Bronchial epithelial cell (primary cell): ENCODE results near the gene EDEM3. TPM values are rescaled to one million over a fixed set of nuclear protein-coding genes. Genes with fewer than 3 reads are reported as not detected.

Source experiments
- DNase-seq: peaks from one replicate; pipeline ENCODE4 v3.0.0-alpha.2; 2010; ENCODE audit warnings: low read depth
- FAIRE-seq: peaks from 2 replicates; lab custom pipeline; 2011; peaks lifted over from hg19 to GRCh38; lab: Jason Lieb, UNC
- H3K27me3 ChIP-seq: 2 replicates; pipeline ENCODE4 v1.5.1; 2011; ENCODE audit warnings: low read length; ENCODE audit not compliant: control insufficient read depth, insufficient read depth
- H3K36me3 ChIP-seq: 2 replicates; pipeline ENCODE4 v1.5.1; 2011; ENCODE audit warnings: low read length; ENCODE audit not compliant: control insufficient read depth, insufficient read depth
- H3K4me3 ChIP-seq: 2 replicates; pipeline ENCODE4 v1.5.1; 2011; ENCODE audit warnings: mild to moderate bottlenecking, low read depth, low read length, control low read depth
- total RNA-seq: library from RNA; depleted of rRNA; stranded (reverse); fragments of >200 nt; gene quantifications from 2 replicates; pipeline ENCODE4 v1.2.1, GENCODE V29; 2014
- TF ChIP-seq, protein P1 (sequence below): IDR thresholded peaks from 2 replicates; pipeline ENCODE4 v1.5.1; 2011; ENCODE audit warnings: mild to moderate bottlenecking, moderate library complexity, low read length, control low read depth, inconsistent platforms; ENCODE audit not compliant: insufficient read depth, severe bottlenecking

Gene EDEM3
- total RNA-seq, 1 donor from 2014 or later, result 32.1 TPM

DNA sequence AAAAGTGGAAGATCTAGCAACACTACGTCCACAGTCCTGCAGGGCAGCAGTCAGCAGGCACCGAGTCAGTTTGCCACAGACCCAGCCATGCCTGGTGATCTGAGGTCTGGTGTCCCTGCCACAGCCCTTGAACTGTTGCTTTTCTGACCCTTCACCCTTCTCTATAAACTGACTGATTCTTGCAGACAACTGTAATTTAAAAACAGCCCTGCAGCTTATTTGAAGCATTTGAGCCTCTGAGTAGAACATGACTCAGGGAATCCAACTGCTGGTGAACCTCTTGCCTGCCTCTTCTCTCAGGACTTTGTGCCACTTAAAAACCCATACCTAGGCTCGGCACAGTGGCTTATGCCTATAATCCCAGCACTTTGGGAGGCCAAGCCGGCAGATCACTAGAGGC, 107.2 kb downstream of the EDEM3 start:
- TF ChIP-seq, protein P1, sequence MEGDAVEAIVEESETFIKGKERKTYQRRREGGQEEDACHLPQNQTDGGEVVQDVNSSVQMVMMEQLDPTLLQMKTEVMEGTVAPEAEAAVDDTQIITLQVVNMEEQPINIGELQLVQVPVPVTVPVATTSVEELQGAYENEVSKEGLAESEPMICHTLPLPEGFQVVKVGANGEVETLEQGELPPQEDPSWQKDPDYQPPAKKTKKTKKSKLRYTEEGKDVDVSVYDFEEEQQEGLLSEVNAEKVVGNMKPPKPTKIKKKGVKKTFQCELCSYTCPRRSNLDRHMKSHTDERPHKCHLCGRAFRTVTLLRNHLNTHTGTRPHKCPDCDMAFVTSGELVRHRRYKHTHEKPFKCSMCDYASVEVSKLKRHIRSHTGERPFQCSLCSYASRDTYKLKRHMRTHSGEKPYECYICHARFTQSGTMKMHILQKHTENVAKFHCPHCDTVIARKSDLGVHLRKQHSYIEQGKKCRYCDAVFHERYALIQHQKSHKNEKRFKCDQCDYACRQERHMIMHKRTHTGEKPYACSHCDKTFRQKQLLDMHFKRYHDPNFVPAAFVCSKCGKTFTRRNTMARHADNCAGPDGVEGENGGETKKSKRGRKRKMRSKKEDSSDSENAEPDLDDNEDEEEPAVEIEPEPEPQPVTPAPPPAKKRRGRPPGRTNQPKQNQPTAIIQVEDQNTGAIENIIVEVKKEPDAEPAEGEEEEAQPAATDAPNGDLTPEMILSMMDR, result no peak
- Histone ChIP-seq H3K4me3 (no peak overlapping the region), H3K36me3 (no peaks in the 10 kb centered on the region), H3K27me3 (peaks cover 2% of the 10 kb centered on the region)
- DNase-seq (no peak), FAIRE-seq (no peak)

DNA sequence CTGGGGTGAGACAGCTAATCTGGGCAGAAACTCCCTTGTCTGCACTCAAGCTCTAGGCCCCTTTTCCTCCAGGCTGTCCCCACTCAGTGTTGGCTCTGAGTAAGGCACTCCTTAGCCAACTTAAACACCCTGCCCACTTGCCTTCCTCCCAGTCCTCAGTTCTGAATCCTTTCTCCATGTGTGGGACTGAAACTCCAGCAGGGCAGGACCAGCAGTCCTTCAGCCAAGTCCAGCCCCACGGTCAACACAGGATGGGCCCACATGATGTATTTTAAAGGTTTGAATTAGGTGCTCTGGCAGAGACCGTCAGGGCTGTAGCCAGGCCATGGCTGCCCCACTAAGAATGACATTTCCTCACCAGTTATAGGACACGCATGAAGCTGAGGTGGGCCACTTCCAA, 107.8 kb downstream of the EDEM3 start:
- DNase-seq, result no peak
- no peaks in the 10 kb centered on the region for H3K36me3 ChIP-seq
- H3K27me3 ChIP-seq, result peaks cover 2% of the 10 kb centered on the region
- FAIRE-seq, result no peak
- no peak overlapping the region for H3K4me3 ChIP-seq
- TF ChIP-seq, protein P1, result no peak

DNA sequence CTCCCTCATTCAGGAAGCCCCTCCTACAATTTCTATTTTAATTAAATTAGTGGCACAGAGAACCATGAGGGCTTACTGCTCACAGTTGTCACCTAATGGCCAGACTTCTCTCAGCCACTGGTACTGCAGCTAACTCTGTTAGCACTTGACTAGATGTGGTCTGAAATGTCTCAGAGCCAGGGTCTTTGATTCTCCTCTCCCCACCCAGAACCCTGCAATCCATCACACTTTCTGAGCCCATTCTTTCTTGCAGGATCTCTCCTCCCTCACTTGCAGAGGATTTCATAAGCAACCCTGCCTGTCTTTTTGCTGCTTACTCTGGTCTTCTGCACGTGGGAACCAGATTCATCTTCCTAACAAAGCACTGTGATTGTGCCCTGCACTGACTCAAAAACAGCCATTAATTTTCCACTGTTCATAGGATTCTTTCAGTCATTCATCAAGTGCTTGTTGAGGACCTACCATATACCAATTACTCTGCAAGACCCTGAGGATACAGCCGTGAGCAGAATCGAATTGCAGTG, 108.4 kb downstream of the EDEM3 start:
- Histone ChIP-seq H3K27me3 (peaks cover 2% of the 10 kb centered on the region), H3K36me3 (no peaks in the 10 kb centered on the region), H3K4me3 (no peak overlapping the region)
- no peak for FAIRE-seq
- no peak for DNase-seq
- TF ChIP-seq, protein P1, result no peak

DNA sequence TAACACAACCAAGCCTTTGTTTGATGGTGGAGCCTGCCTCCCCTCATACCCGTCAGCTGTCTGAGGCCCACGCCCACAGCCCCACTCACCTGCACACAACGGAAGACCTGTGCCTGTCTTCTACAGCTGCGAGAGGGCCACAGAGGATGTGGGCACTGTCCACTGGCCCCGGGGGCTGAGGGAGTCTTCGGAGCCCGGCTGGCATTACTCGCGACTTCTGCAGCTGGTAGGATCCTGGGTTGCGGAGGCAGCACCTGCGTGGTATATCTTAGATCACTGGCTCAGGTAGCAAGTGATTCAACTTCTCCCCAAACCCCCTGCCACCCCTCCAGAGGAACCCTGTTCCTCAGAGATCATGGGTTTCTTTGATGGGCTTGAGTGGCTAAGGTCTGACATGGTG, 109.9 kb downstream of the EDEM3 start:
- H3K27me3 ChIP-seq, result peaks cover 1% of the 10 kb centered on the region
- no peaks in the 10 kb centered on the region for H3K36me3 ChIP-seq
- FAIRE-seq (no peak), DNase-seq (no peak)
- no peak overlapping the region for H3K4me3 ChIP-seq
- TF ChIP-seq, protein P1, result no peak

DNA sequence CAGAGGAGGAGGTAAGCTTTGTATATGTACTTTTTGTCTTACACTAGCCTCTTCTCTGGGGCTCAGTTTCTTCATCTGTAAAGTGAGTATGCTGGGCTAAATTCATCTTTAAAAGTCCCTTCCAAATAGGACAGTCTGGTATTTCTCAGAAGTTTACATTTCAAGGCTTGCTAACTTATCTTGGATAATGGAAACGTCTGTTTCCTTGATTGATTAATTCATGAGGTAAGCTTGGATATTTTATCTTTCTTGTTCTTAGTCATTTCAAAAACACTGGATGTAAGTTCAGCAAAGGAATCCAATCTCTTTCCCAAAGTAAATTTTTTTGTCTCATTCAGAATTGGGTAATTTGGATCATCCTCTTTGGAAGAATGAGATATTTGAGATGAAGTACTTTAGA, 111.0 kb downstream of the EDEM3 start:
- H3K27me3 ChIP-seq, result no peaks in the 10 kb centered on the region

More for the DNA sequence above, 111.0 kb downstream of the EDEM3 start:
- Histone ChIP-seq H3K4me3 (no peak overlapping the region), H3K36me3 (no peaks in the 10 kb centered on the region)
- TF ChIP-seq, protein P1, result no peak
- no peak for DNase-seq
- FAIRE-seq, result no peak
